ENCODE results near the gene ZNF385D. TPM values are rescaled to one million over a fixed set of nuclear protein-coding genes. Genes with fewer than 3 reads are reported as not detected.

ZNF385D gene
- total and polyA plus RNA-seq, 2 donors from 2014 or later = 1.4 to 8.9 TPM

DNA sequence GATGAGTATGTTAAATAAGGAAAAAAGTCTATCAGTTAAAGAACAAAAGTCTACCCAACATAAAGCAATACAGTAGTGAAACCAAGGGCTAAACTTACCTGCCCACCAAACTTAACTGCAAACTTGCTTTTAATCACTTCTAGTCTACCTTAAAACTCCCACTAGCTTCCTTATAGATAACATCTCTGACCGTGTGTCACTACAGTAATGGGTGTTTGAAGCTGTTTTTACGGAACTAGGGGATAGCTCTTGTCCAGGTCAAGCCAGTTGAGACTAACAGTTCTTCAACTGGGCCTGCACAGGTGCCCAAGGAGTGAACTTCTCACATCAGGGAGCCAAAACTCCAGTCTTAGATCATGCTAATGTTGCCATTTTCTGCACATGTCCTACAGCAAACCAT, 132.3 kb downstream of the ZNF385D start:
- Histone ChIP-seq H3K27me3 (ENCODE audit: control insufficient read depth, insufficient read depth, low read length) (no peaks in the 10 kb centered on the region), H3K4me3 (ENCODE audit: low read length in 3 of 3) (no peak overlapping the region), H3K27ac (ENCODE audit: low read depth in 2 of 2, low read length in 2 of 2) (no peak overlapping the region), H3K4me1 (ENCODE audit: control insufficient read depth in 2 of 3, insufficient read depth in 2 of 3, low read depth in 1 of 3, low read length in 3 of 3) (peaks cover 0 to 3% (median 0%) of the 10 kb centered on the region in 3 donors), H3K9ac (ENCODE audit: low read length in 3 of 3) (no peak overlapping the region), H3K36me3 (ENCODE audit: control insufficient read depth in 2 of 3, insufficient read depth in 3 of 3, low read length in 3 of 3) (no peaks in the 10 kb centered on the region), H3K9me3 (ENCODE audit: control insufficient read depth in 2 of 3, insufficient read depth in 1 of 3, low read length in 3 of 3) (no peaks in the 10 kb centered on the region)
- TF ChIP-seq, protein P1, sequence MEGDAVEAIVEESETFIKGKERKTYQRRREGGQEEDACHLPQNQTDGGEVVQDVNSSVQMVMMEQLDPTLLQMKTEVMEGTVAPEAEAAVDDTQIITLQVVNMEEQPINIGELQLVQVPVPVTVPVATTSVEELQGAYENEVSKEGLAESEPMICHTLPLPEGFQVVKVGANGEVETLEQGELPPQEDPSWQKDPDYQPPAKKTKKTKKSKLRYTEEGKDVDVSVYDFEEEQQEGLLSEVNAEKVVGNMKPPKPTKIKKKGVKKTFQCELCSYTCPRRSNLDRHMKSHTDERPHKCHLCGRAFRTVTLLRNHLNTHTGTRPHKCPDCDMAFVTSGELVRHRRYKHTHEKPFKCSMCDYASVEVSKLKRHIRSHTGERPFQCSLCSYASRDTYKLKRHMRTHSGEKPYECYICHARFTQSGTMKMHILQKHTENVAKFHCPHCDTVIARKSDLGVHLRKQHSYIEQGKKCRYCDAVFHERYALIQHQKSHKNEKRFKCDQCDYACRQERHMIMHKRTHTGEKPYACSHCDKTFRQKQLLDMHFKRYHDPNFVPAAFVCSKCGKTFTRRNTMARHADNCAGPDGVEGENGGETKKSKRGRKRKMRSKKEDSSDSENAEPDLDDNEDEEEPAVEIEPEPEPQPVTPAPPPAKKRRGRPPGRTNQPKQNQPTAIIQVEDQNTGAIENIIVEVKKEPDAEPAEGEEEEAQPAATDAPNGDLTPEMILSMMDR (IDR thresholded peaks at IDR 0.05; ENCODE audit: borderline replicate concordance, extremely low read depth, insufficient read depth) = no peak
- intact Hi-C loops (cut with DNase I) = no loop called here
- DNase-seq (no peak), FAIRE-seq (no peak)

DNA sequence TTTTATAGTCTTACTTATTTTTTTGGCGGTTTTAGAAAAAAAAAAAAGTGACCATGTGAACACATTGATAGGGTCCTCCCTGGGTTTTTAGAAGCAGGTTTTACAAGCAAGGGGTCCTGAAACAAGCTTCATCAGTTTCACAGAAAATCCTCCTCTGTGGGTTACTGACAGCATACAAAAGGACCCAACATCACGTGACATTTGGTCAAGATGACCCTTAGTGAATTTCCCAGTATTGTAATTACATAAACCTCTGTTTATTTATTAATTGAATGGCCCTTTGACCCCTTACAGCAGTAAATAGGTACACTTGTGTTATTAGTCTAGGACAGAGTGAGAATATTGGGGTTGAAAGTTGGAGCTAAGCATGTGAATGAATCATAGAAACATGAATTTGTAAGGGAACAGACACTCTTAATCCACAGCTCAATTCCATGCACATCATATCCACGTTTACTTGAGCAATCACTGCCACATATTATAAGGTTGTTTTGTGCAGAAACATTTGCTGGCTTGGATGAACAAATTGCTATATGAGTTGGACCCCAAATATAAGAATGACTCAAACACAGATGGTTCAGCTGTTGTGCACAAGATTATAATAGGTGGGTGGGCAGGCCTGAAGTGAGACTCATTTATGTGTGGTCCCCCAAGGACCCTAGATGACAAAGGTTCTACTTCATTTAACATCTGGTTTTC, 137.5 kb downstream of the ZNF385D start:
- Histone ChIP-seq H3K27ac (ENCODE audit: low read depth in 2 of 2, low read length in 2 of 2) (no peak overlapping the region), H3K9ac (ENCODE audit: low read length in 3 of 3) (no peak overlapping the region), H3K4me3 (ENCODE audit: low read length in 3 of 3) (no peak overlapping the region), H3K36me3 (ENCODE audit: control insufficient read depth in 2 of 3, insufficient read depth in 3 of 3, low read length in 3 of 3) (no peaks in the 10 kb centered on the region), H3K27me3 (ENCODE audit: control insufficient read depth, insufficient read depth, low read length) (no peaks in the 10 kb centered on the region), H3K9me3 (ENCODE audit: control insufficient read depth in 2 of 3, insufficient read depth in 1 of 3, low read length in 3 of 3) (no peaks in the 10 kb centered on the region), H3K4me1 (ENCODE audit: control insufficient read depth in 2 of 3, insufficient read depth in 2 of 3, low read depth in 1 of 3, low read length in 3 of 3) (no peaks in the 10 kb centered on the region)
- FAIRE-seq (no peak), DNase-seq (no peak)
- TF ChIP-seq, protein P1 (IDR thresholded peaks at IDR 0.05; ENCODE audit: borderline replicate concordance, extremely low read depth, insufficient read depth) = no peak
- intact Hi-C loops (cut with DNase I) = no loop called here

- no peak for FAIRE-seq
Observed at GRCh38 chr3:21601178-21601577, 149.8 kb downstream of the ZNF385D start.

More at GRCh38 chr3:21601178-21601577, 149.8 kb downstream of the ZNF385D start:
- Histone ChIP-seq H3K9ac (ENCODE audit: low read length in 3 of 3) (no peak overlapping the region), H3K27ac (ENCODE audit: low read depth in 2 of 2, low read length in 2 of 2) (no peak overlapping the region), H3K27me3 (ENCODE audit: control insufficient read depth, insufficient read depth, low read length) (no peaks in the 10 kb centered on the region), H3K4me3 (ENCODE audit: low read length in 3 of 3) (no peak overlapping the region), H3K4me1 (ENCODE audit: control insufficient read depth in 2 of 3, insufficient read depth in 2 of 3, low read depth in 1 of 3, low read length in 3 of 3) (no peaks in the 10 kb centered on the region), H3K9me3 (ENCODE audit: control insufficient read depth in 2 of 3, insufficient read depth in 1 of 3, low read length in 3 of 3) (no peaks in the 10 kb centered on the region), H3K36me3 (ENCODE audit: control insufficient read depth in 2 of 3, insufficient read depth in 3 of 3, low read length in 3 of 3) (no peaks in the 10 kb centered on the region)
- no peak for DNase-seq
- TF ChIP-seq, protein P1 (IDR thresholded peaks at IDR 0.05; ENCODE audit: borderline replicate concordance, extremely low read depth, insufficient read depth) = no peak
- intact Hi-C loops (cut with DNase I) = no loop called here
